ENCODE measurements around the gene SERPIND1.

SERPIND1 gene

DNA sequence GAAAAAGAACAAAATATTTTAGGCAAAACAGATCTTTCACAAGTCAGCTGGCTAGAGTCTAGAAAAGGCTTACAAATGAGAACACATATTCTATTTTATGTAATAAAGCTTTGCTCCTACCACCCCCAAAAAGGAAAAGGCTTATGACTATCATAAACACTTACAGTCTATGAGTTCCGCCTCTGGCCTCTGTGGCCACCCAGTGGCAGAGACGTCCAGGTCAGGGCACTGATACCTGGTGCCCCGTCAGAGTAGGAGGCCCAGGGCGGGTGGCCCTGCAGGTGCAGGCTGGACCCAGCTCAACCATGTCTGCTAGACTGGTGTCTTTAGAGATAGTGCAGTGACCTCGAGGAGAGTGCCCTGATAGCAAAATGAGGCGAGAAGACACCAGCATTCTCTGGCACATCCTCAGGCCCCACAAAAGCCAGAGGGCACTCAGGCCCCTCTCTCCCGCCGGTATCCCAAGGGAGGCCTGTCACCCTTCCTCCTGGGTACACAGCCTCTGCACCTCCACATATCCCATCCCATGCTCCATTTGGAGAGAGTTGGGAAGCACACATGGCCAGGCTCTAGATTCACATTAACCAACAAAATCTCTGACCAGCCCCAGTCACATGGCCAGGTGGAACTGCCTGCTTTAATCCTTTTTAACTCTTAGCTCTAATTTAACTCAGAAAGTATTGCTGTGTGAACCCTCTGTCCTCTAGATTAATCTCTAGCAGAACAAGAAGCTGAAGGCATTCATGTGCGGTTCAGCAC, 27.3 kb upstream of the SERPIND1 start:
- H3K27ac ChIP-seq: no peak overlapping the region
- H3K27me3 ChIP-seq (ENCODE audit: insufficient read depth, low read depth): no peaks in the 10 kb centered on the region
- H3K4me3 ChIP-seq (IDR thresholded peaks at IDR 0.05; ENCODE audit: insufficient read depth, low read depth, low read length): no peak overlapping the region
- no peak overlapping the region for H2AFZ ChIP-seq (ENCODE audit: low read depth)
- no peaks in the 10 kb centered on the region for H4K20me1 ChIP-seq (ENCODE audit: insufficient read depth)
- H3K9ac ChIP-seq: no peak overlapping the region
- peaks cover 92% of the 10 kb centered on the region for H3K4me1 ChIP-seq (ENCODE audit: low read depth, poor library complexity, severe bottlenecking)
- no peak overlapping the region for H3K4me2 ChIP-seq
- H3K36me3 ChIP-seq (ENCODE audit: insufficient read depth): no peaks in the 10 kb centered on the region
- TF ChIP-seq, protein P1, sequence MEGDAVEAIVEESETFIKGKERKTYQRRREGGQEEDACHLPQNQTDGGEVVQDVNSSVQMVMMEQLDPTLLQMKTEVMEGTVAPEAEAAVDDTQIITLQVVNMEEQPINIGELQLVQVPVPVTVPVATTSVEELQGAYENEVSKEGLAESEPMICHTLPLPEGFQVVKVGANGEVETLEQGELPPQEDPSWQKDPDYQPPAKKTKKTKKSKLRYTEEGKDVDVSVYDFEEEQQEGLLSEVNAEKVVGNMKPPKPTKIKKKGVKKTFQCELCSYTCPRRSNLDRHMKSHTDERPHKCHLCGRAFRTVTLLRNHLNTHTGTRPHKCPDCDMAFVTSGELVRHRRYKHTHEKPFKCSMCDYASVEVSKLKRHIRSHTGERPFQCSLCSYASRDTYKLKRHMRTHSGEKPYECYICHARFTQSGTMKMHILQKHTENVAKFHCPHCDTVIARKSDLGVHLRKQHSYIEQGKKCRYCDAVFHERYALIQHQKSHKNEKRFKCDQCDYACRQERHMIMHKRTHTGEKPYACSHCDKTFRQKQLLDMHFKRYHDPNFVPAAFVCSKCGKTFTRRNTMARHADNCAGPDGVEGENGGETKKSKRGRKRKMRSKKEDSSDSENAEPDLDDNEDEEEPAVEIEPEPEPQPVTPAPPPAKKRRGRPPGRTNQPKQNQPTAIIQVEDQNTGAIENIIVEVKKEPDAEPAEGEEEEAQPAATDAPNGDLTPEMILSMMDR (conservative IDR thresholded peaks at IDR 0.05; ENCODE audit: low read depth, low read length): no peak
- no peaks in the 10 kb centered on the region for H3K79me2 ChIP-seq (ENCODE audit: insufficient read depth, low read depth)

DNA sequence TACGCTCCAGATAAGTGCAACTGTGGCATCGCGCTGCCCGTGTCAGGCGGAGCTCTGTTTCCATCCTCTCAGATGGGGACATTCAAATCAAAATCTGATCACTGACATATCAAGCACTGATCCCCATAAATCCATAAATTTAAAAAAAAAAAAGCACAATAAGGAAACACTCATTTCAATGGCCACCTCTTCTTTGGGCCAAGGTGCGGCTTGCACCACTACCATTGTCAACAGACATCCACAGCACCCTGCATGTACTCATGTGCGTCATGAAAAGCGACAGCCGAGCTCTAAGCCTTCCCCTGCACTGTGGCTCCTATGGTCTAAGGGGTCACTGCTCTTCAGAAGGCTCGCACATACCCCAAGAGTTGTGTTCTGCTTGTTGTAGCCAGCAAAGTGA, 26.7 kb upstream of the SERPIND1 start:
- H4K20me1 ChIP-seq (ENCODE audit: insufficient read depth): no peaks in the 10 kb centered on the region

DNA sequence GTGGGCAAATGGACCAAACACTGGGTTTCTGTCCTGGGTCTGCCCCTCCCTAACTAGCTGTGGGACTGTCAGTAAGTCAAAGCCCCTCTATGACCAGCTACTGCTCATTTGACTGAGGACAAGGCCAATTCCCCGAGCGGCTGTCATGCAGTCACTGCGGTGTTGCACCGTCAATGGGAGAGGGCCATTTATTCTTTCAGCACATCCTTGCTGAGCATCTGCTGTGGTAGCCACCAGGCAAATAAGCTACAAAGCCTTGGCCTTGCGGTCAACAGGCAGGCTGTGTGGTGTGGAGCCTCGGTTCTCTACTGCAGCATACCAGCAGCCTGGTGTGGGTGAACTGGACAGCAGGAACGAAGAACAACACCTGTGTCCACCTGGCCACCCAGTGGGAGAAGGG, 25.8 kb upstream of the SERPIND1 start:
- Histone ChIP-seq H3K4me2 (peak overlapping the region; percentile 70), H3K27me3 (ENCODE audit: insufficient read depth, low read depth) (no peaks in the 10 kb centered on the region), H2AFZ (ENCODE audit: low read depth) (no peak overlapping the region), H3K27ac (no peak overlapping the region; the same call in 1 of the 2 replicates), H4K20me1 (ENCODE audit: insufficient read depth) (no peaks in the 10 kb centered on the region), H3K36me3 (ENCODE audit: insufficient read depth) (no peaks in the 10 kb centered on the region), H3K79me2 (ENCODE audit: insufficient read depth, low read depth) (no peaks in the 10 kb centered on the region), H3K9ac (no peak overlapping the region), H3K4me1 (ENCODE audit: low read depth, poor library complexity, severe bottlenecking) (peaks cover 91% of the 10 kb centered on the region), H3K4me3 (IDR thresholded peaks at IDR 0.05; ENCODE audit: insufficient read depth, low read depth, low read length) (no peak overlapping the region)
- TF ChIP-seq, protein P1 (conservative IDR thresholded peaks at IDR 0.05; ENCODE audit: low read depth, low read length): no peak

More for the DNA sequence above, 26.7 kb upstream of the SERPIND1 start:
- Histone ChIP-seq H3K27me3 (ENCODE audit: insufficient read depth, low read depth) (no peaks in the 10 kb centered on the region), H3K4me2 (no peak overlapping the region), H3K79me2 (ENCODE audit: insufficient read depth, low read depth) (no peaks in the 10 kb centered on the region), H3K4me1 (ENCODE audit: low read depth, poor library complexity, severe bottlenecking) (peaks cover 92% of the 10 kb centered on the region), H3K27ac (no peak overlapping the region), H2AFZ (ENCODE audit: low read depth) (no peak overlapping the region), H3K4me3 (IDR thresholded peaks at IDR 0.05; ENCODE audit: insufficient read depth, low read depth, low read length) (no peak overlapping the region), H3K36me3 (ENCODE audit: insufficient read depth) (no peaks in the 10 kb centered on the region), H3K9ac (no peak overlapping the region)
- TF ChIP-seq, protein P1 (conservative IDR thresholded peaks at IDR 0.05; ENCODE audit: low read depth, low read length): no peak

DNA sequence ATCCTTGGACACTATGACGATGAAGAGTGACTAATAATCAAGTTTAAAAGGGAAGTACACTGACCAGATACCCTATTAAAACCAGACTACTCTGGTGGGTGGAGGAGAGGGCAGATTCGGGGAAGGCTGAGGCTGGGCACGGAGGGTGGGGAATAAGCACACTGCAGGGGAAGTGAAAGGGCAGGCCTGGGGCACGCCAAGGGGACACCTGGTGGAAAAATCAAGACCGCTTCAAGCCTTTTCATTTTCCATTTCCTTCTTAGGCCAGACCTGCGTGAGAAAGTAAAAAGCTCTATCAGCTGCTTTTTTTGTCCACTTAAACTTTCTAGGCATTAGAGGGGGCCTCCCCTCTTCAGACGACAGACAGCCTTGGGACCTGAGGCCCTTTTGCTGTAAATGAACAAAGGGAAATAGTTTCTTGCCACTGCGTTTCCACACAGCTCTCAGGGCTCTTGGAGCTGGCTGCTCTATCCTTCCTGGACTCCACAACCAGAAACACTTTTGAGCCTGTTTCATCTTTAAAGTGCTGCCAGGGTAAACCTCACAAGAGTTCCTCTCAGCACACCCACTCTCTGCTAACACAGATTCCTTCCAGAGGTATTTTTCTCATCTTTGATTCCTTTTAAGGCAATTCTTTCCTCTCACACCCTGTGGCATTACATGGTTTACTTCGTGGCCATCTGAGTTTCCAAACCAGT, 25.0 kb upstream of the SERPIND1 start:
- Histone ChIP-seq H2AFZ (ENCODE audit: low read depth) (no peak overlapping the region), H3K9ac (peak overlapping the region; percentile 23; the same call in 1 of the 2 replicates), H3K27me3 (ENCODE audit: insufficient read depth, low read depth) (no peaks in the 10 kb centered on the region), H3K27ac (peak overlapping the region; percentile 53), H3K36me3 (ENCODE audit: insufficient read depth) (no peaks in the 10 kb centered on the region), H3K79me2 (ENCODE audit: insufficient read depth, low read depth) (no peaks in the 10 kb centered on the region), H4K20me1 (ENCODE audit: insufficient read depth) (no peaks in the 10 kb centered on the region), H3K4me2 (peak overlapping the region; percentile 70), H3K4me3 (IDR thresholded peaks at IDR 0.05; ENCODE audit: insufficient read depth, low read depth, low read length) (no peak overlapping the region), H3K4me1 (ENCODE audit: low read depth, poor library complexity, severe bottlenecking) (peaks cover 83% of the 10 kb centered on the region)
- TF ChIP-seq, protein P1 (conservative IDR thresholded peaks at IDR 0.05; ENCODE audit: low read depth, low read length): no peak
